B cell (primary cell): Measurements from ENCODE around the gene SMARCD3. TPM values are rescaled to one million over a fixed set of nuclear protein-coding genes. Genes with fewer than 3 reads are reported as not detected.

ENCODE experiments used
- ATAC-seq: fragments of 200-7000 bp; cut with Tn5 transposase; one replicate; pipeline ENCODE4 v1.10.0; 2021; ENCODE audit warnings: low read depth, mild to moderate bottlenecking, moderate number of reproducible peaks, moderate library complexity
- CTCF ChIA-PET: fragments of 350-600 bp; sonication (Branson Sonifier 250); formaldehyde crosslinking; loops from one replicate; lab custom pipeline; 2021; ENCODE audit warnings: antibody characterized with exemption, inconsistent platforms; lab: Charles Lee
- POLR2A ChIA-PET: fragments of 350-600 bp; sonication (Branson Sonifier 250); formaldehyde crosslinking; loops from one replicate; lab custom pipeline; 2021; ENCODE audit warnings: antibody characterized with exemption; lab: Charles Lee
- DNase-seq: peaks from one replicate; pipeline ENCODE4 v3.0.0; 2013
- H2AFZ ChIP-seq: 2 replicates; pipeline ENCODE4 v1.6.1; 2012; ENCODE audit warnings: mild to moderate bottlenecking, low read depth, low read length; ENCODE audit not compliant: insufficient read depth, poor library complexity, severe bottlenecking
- H3K27ac ChIP-seq, 2 donors: 1 replicate in 1 of 2; 2 replicates in 1 of 2; pipeline ENCODE4 v1.5.1; 2012 to 2013; ENCODE audit warnings: low read length in 2 of 2, mild to moderate bottlenecking in 2 of 2, moderate library complexity in 1 of 2
- H3K27me3 ChIP-seq, 4 experiments: fragments of 200-600 bp in 1 of 4; sonication (generic) in 1 of 4; replicated peaks in 1 of 4; 1 replicate in 2 of 4; 2 replicates in 2 of 4; pipeline versions ENCODE4 v1.6.1 to v1.7.0; 2013 to 2016; ENCODE audit warnings: low read length in 3 of 4, mild to moderate bottlenecking in 2 of 4, mixed read lengths in 1 of 4, moderate library complexity in 1 of 4; ENCODE audit not compliant: insufficient read depth in 4 of 4, control insufficient read depth in 3 of 4; ENCODE audit errors: control extremely low read depth in 1 of 4
- H3K36me3 ChIP-seq, 2 experiments: replicated peaks in 1 of 2; 1 replicate in 1 of 2; 2 replicates in 1 of 2; pipeline versions ENCODE4 v1.6.1 to v1.7.1; 2013; ENCODE audit warnings: low read length in 1 of 2; ENCODE audit not compliant: insufficient read depth in 2 of 2, control insufficient read depth in 1 of 2; ENCODE audit errors: control extremely low read depth in 1 of 2, extremely low read depth in 1 of 2
- H3K4me1 ChIP-seq, 2 donors: fragments of 200-600 bp in 1 of 2; sonication (generic) in 1 of 2; 1 replicate in 1 of 2; 2 replicates in 1 of 2; pipeline versions ENCODE4 v1.5.1 to v1.6.1; 2013 to 2017; ENCODE audit warnings: low read length in 2 of 2; ENCODE audit not compliant: control insufficient read depth in 2 of 2, insufficient read depth in 2 of 2
- H3K4me2 ChIP-seq: replicated peaks from 2 replicates; pipeline ENCODE3; 2012; ENCODE audit warnings: mild to moderate bottlenecking, low read depth, low read length; ENCODE audit not compliant: poor library complexity, severe bottlenecking
- H3K4me3 ChIP-seq, 5 experiments: fragments of 200-600 bp in 1 of 5; sonication (generic) in 1 of 5; 1 replicate in 3 of 5; 2 replicates in 2 of 5; pipeline versions ENCODE4 v1.5.1 to v1.7.0; 2011 to 2016; ENCODE audit warnings: low read length in 4 of 5, mild to moderate bottlenecking in 4 of 5, low read depth in 2 of 5, control low read depth in 1 of 5, moderate library complexity in 1 of 5; ENCODE audit not compliant: insufficient read depth in 1 of 5; ENCODE audit errors: control extremely low read depth in 1 of 5, extremely low read depth in 1 of 5
- H3K79me2 ChIP-seq: fragments of 200-600 bp; sonication (generic); one replicate; pipeline ENCODE4 v1.6.0; 2016; ENCODE audit warnings: low read length; ENCODE audit not compliant: control insufficient read depth, insufficient read depth
- H3K9ac ChIP-seq: fragments of 200-600 bp; sonication (generic); 2 replicates; pipeline ENCODE4 v1.6.1; 2017; ENCODE audit warnings: mild to moderate bottlenecking, low read length, moderate library complexity
- H3K9me3 ChIP-seq, 3 donors: one replicate each; pipeline versions ENCODE4 v1.6.1 to v1.7.1; 2013; ENCODE audit warnings: low read length in 2 of 3; ENCODE audit not compliant: control insufficient read depth in 2 of 3, insufficient read depth in 1 of 3; ENCODE audit errors: control extremely low read depth in 1 of 3
- H4K20me1 ChIP-seq: 2 replicates; pipeline ENCODE4 v1.6.0; 2012; ENCODE audit warnings: mild to moderate bottlenecking, low read length; ENCODE audit not compliant: insufficient read depth, control insufficient read depth, poor library complexity, severe bottlenecking
- H3K27ac Mint-ChIP-seq: one replicate; pipeline ENCODE4 v1.8.0; 2021; ENCODE audit warnings: mixed read lengths
- H3K27me3 Mint-ChIP-seq: one replicate; pipeline ENCODE4 v1.8.0; 2021; ENCODE audit warnings: mixed read lengths
- H3K4me1 Mint-ChIP-seq: one replicate; pipeline ENCODE4 v1.8.0; 2021; ENCODE audit warnings: mixed read lengths
- H3K4me3 Mint-ChIP-seq: one replicate; pipeline ENCODE4 v1.8.0; 2021; ENCODE audit warnings: mixed read lengths
- H3K9me3 Mint-ChIP-seq: one replicate; pipeline ENCODE4 v1.8.0; 2022; ENCODE audit warnings: mixed read lengths; ENCODE audit not compliant: insufficient read depth
- EZH2 ChIP-seq: IDR thresholded peaks from 2 replicates; pipeline ENCODE4 v1.6.1; 2012; ENCODE audit warnings: borderline replicate concordance, low read depth, mild to moderate bottlenecking, moderate library complexity, low read length; ENCODE audit not compliant: insufficient read depth, poor library complexity, severe bottlenecking
- WGBS: methylation state at CpG from one replicate; pipeline ENCODE4 v1.1.5; 2013; ENCODE audit warnings: missing lambda C conversion rate; ENCODE audit not compliant: insufficient coverage; 5-methylcytosine and 5-hydroxymethylcytosine counted together
- intact Hi-C: fragments of 100-400 bp; cut with micrococcal nuclease; formaldehyde crosslinking; loops from one replicate; pipeline ENCODE4 v1.10.0; 2022
- polyA plus RNA-seq: library from polyadenylated mRNA; depleted of rRNA; stranded (reverse); fragments of >200 nt; gene quantifications from 2 replicates; pipeline ENCODE4 v1.2.3, GENCODE V29; 2012
- total RNA-seq, 2 donors: library from RNA; stranded (reverse); fragments of 120-200 nt in 1 of 2; gene quantifications; 1 replicate in 1 of 2; 2 replicates in 1 of 2; pipeline versions ENCODE4 v1.2.3 to v1.2.4, GENCODE V29; 2013 to 2022
- TF ChIP-seq, protein P1 (sequence below): fragments of 200-600 bp; IDR thresholded peaks from one replicate; pipeline ENCODE4 v1.8.0; 2022; ENCODE audit warnings: antibody characterized with exemption, mild to moderate bottlenecking

Gene SMARCD3
- total and polyA plus RNA-seq, 2 donors (not counting 1 experiment from before 2014, with no cell fraction given) = 1.0 TPM; not detected in 1

DNA sequence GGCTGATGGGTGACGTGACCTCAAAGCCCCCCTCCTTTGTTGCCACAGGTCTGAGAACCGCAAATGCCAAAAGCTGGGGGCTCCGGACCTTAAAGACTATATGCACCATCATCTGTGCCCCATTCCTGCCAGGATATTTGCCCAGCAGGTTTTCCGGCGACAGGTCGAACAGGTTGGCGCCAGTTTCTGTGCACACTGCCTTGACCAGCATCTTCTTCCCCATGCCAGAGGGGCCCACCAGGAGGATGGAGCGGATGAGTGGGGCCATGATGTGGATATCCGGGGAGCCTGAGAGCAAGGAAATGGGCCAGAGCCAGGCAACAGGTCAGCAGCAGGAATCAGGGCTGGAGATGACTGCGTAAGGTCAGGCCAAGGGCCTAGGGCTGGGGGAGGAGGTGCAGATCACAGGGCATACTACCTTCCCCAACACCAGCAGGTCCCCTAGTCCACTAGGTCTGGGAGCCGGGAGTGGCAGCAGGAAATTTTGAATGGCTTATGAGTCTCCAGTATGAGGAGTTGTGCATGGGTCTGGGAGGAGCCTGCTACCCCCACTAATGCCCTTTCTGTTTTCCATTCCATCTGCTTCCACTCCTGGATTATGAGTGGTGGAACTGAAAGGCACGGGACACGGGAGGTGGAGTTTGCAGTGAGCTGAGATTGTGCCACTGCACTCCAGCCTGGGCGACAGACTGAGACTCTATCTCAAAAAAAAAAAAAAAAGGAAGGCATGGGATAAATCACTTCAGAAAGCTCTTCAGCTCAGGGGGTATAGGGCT, 55.1 kb downstream of the SMARCD3 start:
- Histone ChIP-seq H3K4me3 (no peak overlapping the region), H2AFZ (no peak overlapping the region), H3K9me3 (no peaks in the 10 kb centered on the region), H3K27me3 (peaks cover 0 to 13% (median 0%) of the 10 kb centered on the region in 4 experiments), H3K27ac (no peak overlapping the region), H3K36me3 (no peaks in the 10 kb centered on the region), H3K9ac (no peak overlapping the region), H3K4me1 (no peaks in the 10 kb centered on the region), H3K4me2 (no peak overlapping the region), H4K20me1 (no peaks in the 10 kb centered on the region), H3K79me2 (no peaks in the 10 kb centered on the region)
- Mint-ChIP-seq H3K27me3 (peaks cover 13% of the 10 kb centered on the region), H3K4me1 (no peaks in the 10 kb centered on the region), H3K27ac (no peak overlapping the region), H3K4me3 (no peak overlapping the region), H3K9me3 (no peaks in the 10 kb centered on the region)
- no peak for TF ChIP-seq EZH2
- TF ChIP-seq, protein P1, sequence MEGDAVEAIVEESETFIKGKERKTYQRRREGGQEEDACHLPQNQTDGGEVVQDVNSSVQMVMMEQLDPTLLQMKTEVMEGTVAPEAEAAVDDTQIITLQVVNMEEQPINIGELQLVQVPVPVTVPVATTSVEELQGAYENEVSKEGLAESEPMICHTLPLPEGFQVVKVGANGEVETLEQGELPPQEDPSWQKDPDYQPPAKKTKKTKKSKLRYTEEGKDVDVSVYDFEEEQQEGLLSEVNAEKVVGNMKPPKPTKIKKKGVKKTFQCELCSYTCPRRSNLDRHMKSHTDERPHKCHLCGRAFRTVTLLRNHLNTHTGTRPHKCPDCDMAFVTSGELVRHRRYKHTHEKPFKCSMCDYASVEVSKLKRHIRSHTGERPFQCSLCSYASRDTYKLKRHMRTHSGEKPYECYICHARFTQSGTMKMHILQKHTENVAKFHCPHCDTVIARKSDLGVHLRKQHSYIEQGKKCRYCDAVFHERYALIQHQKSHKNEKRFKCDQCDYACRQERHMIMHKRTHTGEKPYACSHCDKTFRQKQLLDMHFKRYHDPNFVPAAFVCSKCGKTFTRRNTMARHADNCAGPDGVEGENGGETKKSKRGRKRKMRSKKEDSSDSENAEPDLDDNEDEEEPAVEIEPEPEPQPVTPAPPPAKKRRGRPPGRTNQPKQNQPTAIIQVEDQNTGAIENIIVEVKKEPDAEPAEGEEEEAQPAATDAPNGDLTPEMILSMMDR = no peak
- POLR2A ChIA-PET = no interaction called here
- no peak for ATAC-seq
- intact Hi-C loops = no loop called here
- no peak for DNase-seq
- WGBS = 90% methylated on average over 8 of the region's 14 CpGs
- CTCF ChIA-PET = no interaction called here

DNA sequence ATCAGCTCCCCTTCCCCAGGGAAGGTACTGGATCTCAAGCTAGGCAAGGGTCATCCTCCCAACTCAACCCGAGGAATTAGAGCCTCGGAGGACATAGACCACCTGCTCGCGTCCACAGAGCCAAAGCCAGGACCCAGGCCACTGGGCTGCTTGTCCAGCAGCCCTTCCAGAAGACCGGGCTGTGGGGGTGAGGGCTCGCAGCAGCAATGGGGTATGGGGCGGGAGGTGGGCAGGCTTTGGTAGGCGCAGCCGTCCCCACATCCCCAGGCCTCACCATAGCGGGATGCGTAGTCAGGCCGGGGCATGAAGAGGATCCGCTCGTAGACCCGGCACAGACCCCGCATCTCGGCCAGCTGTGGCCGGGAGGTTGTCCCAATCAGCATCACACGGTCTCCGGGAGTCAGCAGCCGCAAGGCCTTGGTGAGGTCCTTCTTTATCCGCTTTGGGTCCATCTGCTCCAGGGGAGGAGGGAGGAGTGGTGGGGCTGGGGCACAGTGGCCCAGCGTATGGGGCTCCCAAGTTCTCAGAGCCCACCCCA, 56.4 kb downstream of the SMARCD3 start:
- intact Hi-C loops = no loop called here
- no peak overlapping the region for H2AFZ ChIP-seq
- no peaks in the 10 kb centered on the region for H3K4me1 ChIP-seq
- Mint-ChIP-seq H3K9me3 (no peaks in the 10 kb centered on the region), H3K4me1 (peaks cover 4% of the 10 kb centered on the region), H3K27me3 (peaks cover 18% of the 10 kb centered on the region), H3K4me3 (no peak overlapping the region), H3K27ac (no peak overlapping the region)
- H4K20me1 ChIP-seq = no peaks in the 10 kb centered on the region
- peaks cover 0 to 15% (median 0%) of the 10 kb centered on the region in 4 experiments for H3K27me3 ChIP-seq
- H3K27ac ChIP-seq = no peak overlapping the region
- H3K4me2 ChIP-seq = no peak overlapping the region
- CTCF ChIA-PET = interaction anchor here (0.7 kb wide), 1 partner anchor 68 kb away, joined by 3 read pairs; no protein-coding TSS in a partner anchor
- no peak overlapping the region for H3K9ac ChIP-seq
- H3K36me3 ChIP-seq = no peaks in the 10 kb centered on the region
- POLR2A ChIA-PET = interaction anchor here (0.6 kb wide), 1 partner anchor 17 kb away, joined by 6 read pairs; no protein-coding TSS in a partner anchor
- 97% methylated on average over 18 of the region's 23 CpGs for WGBS
- ATAC-seq (no peak), DNase-seq (no peak)
- no peaks in the 10 kb centered on the region for H3K9me3 ChIP-seq
- H3K4me3 ChIP-seq = no peak overlapping the region
- no peaks in the 10 kb centered on the region for H3K79me2 ChIP-seq
- TF ChIP-seq EZH2 = no peak
- TF ChIP-seq, protein P1 = no peak
